Thoracic aorta (tissue), 2 donors: ENCODE measurements around the gene IGF2R. TPM values are rescaled to one million over a fixed set of nuclear protein-coding genes. Genes with fewer than 3 reads are reported as not detected.

Experiments
- ATAC-seq: fragments of 150-250 bp; one replicate; pipeline ENCODE4 v1.8.0; 2017; ENCODE audit warnings: low read depth; ENCODE audit not compliant: insufficient number of reproducible peaks, low FRiP score
- DNase-seq: peaks from one replicate; pipeline ENCODE4 v3.0.0-alpha.2; 2020; ENCODE audit warnings: low spot score
- H3K27ac ChIP-seq, 2 donors: fragments of 200-600 bp; sonication (generic); 1 replicate in 1 of 2; 2 replicates in 1 of 2; pipeline ENCODE4 v1.5.1; 2016; ENCODE audit warnings: mild to moderate bottlenecking in 2 of 2, moderate library complexity in 2 of 2
- H3K27me3 ChIP-seq: fragments of 200-600 bp; sonication (generic); replicated peaks from 2 replicates; pipeline ENCODE4 v1.6.0; 2016; ENCODE audit warnings: mild to moderate bottlenecking; ENCODE audit not compliant: insufficient read depth
- H3K36me3 ChIP-seq: fragments of 200-600 bp; sonication (generic); one replicate; pipeline ENCODE4 v1.5.1; 2016
- H3K4me1 ChIP-seq, 2 donors: fragments of 200-600 bp; sonication (generic); 1 replicate in 1 of 2; 2 replicates in 1 of 2; pipeline versions ENCODE4 v1.5.1 to v1.6.0; 2016; ENCODE audit warnings: low read depth in 2 of 2, mild to moderate bottlenecking in 1 of 2; ENCODE audit not compliant: control insufficient read depth in 1 of 2
- H3K4me3 ChIP-seq: fragments of 200-600 bp; sonication (generic); 2 replicates; pipeline ENCODE4 v1.5.1; 2016; ENCODE audit warnings: mild to moderate bottlenecking
- H3K9me3 ChIP-seq: fragments of 200-600 bp; sonication (generic); 2 replicates; pipeline ENCODE4 v1.5.1; 2016
- CTCF ChIP-seq: fragments of 200-600 bp; sonication (generic); IDR thresholded peaks from one replicate; pipeline ENCODE4 v1.5.1; 2019; ENCODE audit warnings: antibody characterized with exemption
- total RNA-seq, 2 donors: library from RNA; depleted of rRNA; stranded (reverse); fragments of >200 nt; gene quantifications; one replicate each; pipeline versions ENCODE4 v1.1.0 to v1.2.3, GENCODE V29; 2016

The IGF2R gene
- total RNA-seq, 2 donors from 2014 or later: 82.2 to 88.4 TPM

DNA sequence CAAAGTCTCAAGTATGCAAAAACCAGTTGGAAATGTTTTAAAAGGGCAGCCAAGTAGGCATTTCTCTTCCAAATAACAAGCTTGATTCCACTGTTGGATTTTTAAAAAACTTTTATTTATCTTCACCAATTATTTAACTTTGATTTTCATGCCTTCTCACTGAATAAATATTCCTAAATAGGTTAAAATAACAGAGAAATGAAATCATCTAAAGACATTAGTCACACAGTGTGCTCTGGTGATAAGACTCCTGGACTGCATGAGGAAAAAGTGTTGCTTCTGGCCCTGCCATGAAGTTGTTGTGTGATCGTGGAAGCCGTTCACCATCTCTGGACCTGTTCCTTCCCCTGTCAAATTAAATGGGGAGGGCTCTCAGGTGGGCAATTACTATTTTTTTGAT is 33.8 kb upstream of the IGF2R start:
- Histone ChIP-seq H3K4me3 (peak overlapping the region; percentile 13), H3K9me3 (no peaks in the 10 kb centered on the region), H3K27ac (peak overlapping the region; percentile 38 to 46), H3K27me3 (no peaks in the 10 kb centered on the region), H3K4me1 (peaks cover 31 to 84% of the 10 kb centered on the region in 2 donors), H3K36me3 (no peaks in the 10 kb centered on the region)
- peak; percentile 78 for ATAC-seq
- no peak for TF ChIP-seq CTCF
- DNase-seq: no peak

- no peak for DNase-seq
- no peaks in the 10 kb centered on the region for H3K36me3 ChIP-seq
- peaks cover 28 to 82% of the 10 kb centered on the region in 2 donors for H3K4me1 ChIP-seq
- H3K9me3 ChIP-seq: no peaks in the 10 kb centered on the region
- no peak overlapping the region for H3K4me3 ChIP-seq
- peak overlapping the region; percentile 38 to 46 for H3K27ac ChIP-seq
- no peak for TF ChIP-seq CTCF
- no peaks in the 10 kb centered on the region for H3K27me3 ChIP-seq
- ATAC-seq: no peak
These were observed 33.2 kb upstream of the IGF2R start for GRCh38 chr6:159935633-159936032.

DNA sequence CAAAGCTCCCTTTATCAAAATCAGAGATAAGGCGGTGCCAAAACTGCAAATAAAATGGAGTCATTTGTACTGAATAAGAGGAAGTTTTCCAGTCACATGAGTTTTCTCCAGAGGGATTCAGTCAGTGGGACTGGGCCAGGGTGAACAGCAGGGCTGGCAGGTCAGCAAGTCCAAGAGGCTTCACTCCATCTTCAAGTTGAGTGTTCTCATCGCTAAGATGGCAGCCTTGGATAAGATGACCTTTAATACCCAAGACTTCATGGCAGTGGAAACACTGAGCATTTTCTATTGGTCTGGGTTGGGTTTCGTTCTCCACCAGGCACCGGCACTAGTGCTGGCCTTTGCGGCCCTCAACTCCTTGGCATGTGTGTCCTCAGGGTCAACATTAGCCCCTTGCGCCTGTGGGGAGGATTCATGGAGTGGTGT is 29.3 kb upstream of the IGF2R start:
- Histone ChIP-seq H3K4me3 (no peak overlapping the region), H3K27me3 (no peaks in the 10 kb centered on the region), H3K4me1 (peaks cover 22 to 73% of the 10 kb centered on the region in 2 donors), H3K9me3 (peaks cover 5% of the 10 kb centered on the region), H3K36me3 (no peaks in the 10 kb centered on the region), H3K27ac (peak overlapping the region; percentile 10 to 48)
- no peak for DNase-seq
- ATAC-seq: peak; percentile 31
- TF ChIP-seq CTCF: no peak

- DNase-seq: no peak
- peak; percentile 15 for ATAC-seq
- Histone ChIP-seq H3K9me3 (peaks cover 5% of the 10 kb centered on the region), H3K4me3 (no peak overlapping the region), H3K27me3 (no peaks in the 10 kb centered on the region), H3K36me3 (no peaks in the 10 kb centered on the region), H3K27ac (no peak overlapping the region), H3K4me1 (peaks cover 19 to 56% of the 10 kb centered on the region in 2 donors)
- peak; percentile 50 for TF ChIP-seq CTCF
These were observed 27.4 kb upstream of the IGF2R start for GRCh38 chr6:159941286-159942113.

- no peaks in the 10 kb centered on the region for H3K36me3 ChIP-seq
- no peaks in the 10 kb centered on the region for H3K27me3 ChIP-seq
- H3K27ac ChIP-seq: peak overlapping the region in 1 of 2 donors; percentile 49
- peaks cover 11 to 40% of the 10 kb centered on the region in 2 donors for H3K4me1 ChIP-seq
- TF ChIP-seq CTCF: no peak
- no peak overlapping the region for H3K4me3 ChIP-seq
- ATAC-seq: peak; percentile 48
- DNase-seq: no peak
- H3K9me3 ChIP-seq: peaks cover 5% of the 10 kb centered on the region
These were observed 25.7 kb upstream of the IGF2R start for GRCh38 chr6:159943101-159943632.
